Measurements from ENCODE around the gene ADK. TPM values are rescaled to one million over a fixed set of nuclear protein-coding genes. Genes with fewer than 3 reads are reported as not detected.
"Not testable (repeated sequence)": the region's sequence is repeated elsewhere in the genome, so short reads cannot be mapped to it uniquely, and the experiment has no call there.

The ADK gene
- total RNA-seq, 4 donors from 2014 or later: 42.3 to 46.3 (median 42.9) TPM

- TF ChIP-seq CTCF (IDR thresholded peaks at IDR 0.05) (no peak), POLR2A (IDR thresholded peaks at IDR 0.05) (no peak)
- no peak for DNase-seq (ENCODE audit: low spot score in 2 of 2)
- H3K4me3 ChIP-seq (ENCODE audit: low read depth, poor library complexity, severe bottlenecking): no peak overlapping the region
- intact Hi-C loops (cut with DNase I; ENCODE audit: low total_unique reads): no loop called here
These were observed 286.8 kb downstream of the ADK start for GRCh38 chr10:74437822-74438221.

- intact Hi-C loops (cut with DNase I; ENCODE audit: low total_unique reads): no loop called here
- no peak for TF ChIP-seq CTCF (IDR thresholded peaks at IDR 0.05)
- no peak for TF ChIP-seq POLR2A (IDR thresholded peaks at IDR 0.05)
- 44% methylated on average over 1 of the region's 1 CpG for WGBS, 2 donors
- no peak for DNase-seq (ENCODE audit: low spot score in 2 of 2)
- no peak overlapping the region for H3K4me3 ChIP-seq (ENCODE audit: low read depth, poor library complexity, severe bottlenecking)
These were observed 288.2 kb downstream of the ADK start for GRCh38 chr10:74439213-74439612.

- DNase-seq (ENCODE audit: low spot score in 2 of 2): no peak
- no peak for TF ChIP-seq POLR2A (IDR thresholded peaks at IDR 0.05)
- no peak for TF ChIP-seq CTCF (IDR thresholded peaks at IDR 0.05)
- no peak overlapping the region for H3K4me3 ChIP-seq (ENCODE audit: low read depth, poor library complexity, severe bottlenecking)
- intact Hi-C loops (cut with DNase I; ENCODE audit: low total_unique reads): no loop called here
These were observed 294.5 kb downstream of the ADK start for GRCh38 chr10:74445493-74445892.

GRCh38 chr10:74450602-74451001 is 299.6 kb downstream of the ADK start:
- no peak overlapping the region for H3K4me3 ChIP-seq (ENCODE audit: low read depth, poor library complexity, severe bottlenecking)
- no peak for DNase-seq (ENCODE audit: low spot score in 2 of 2)
- intact Hi-C loops (cut with DNase I; ENCODE audit: low total_unique reads): no loop called here
- TF ChIP-seq CTCF (IDR thresholded peaks at IDR 0.05): no peak
- no peak for TF ChIP-seq POLR2A (IDR thresholded peaks at IDR 0.05)

GRCh38 chr10:74451127-74451829 is 300.3 kb downstream of the ADK start:
- WGBS, 2 donors: 84 to 88% methylated on average over 1 of the region's 1 CpG
- no peak overlapping the region for H3K4me3 ChIP-seq (ENCODE audit: low read depth, poor library complexity, severe bottlenecking)
- intact Hi-C loops (cut with DNase I; ENCODE audit: low total_unique reads): no loop called here
- TF ChIP-seq POLR2A (IDR thresholded peaks at IDR 0.05): no peak
- TF ChIP-seq CTCF (IDR thresholded peaks at IDR 0.05): no peak
- DNase-seq (ENCODE audit: low spot score in 2 of 2): no peak

- WGBS, 2 donors: 98% methylated on average over 1 of the region's 1 CpG
- DNase-seq (ENCODE audit: low spot score in 2 of 2): no peak
- TF ChIP-seq CTCF (IDR thresholded peaks at IDR 0.05) (no peak), POLR2A (IDR thresholded peaks at IDR 0.05) (no peak)
- H3K4me3 ChIP-seq (ENCODE audit: low read depth, poor library complexity, severe bottlenecking): no peak overlapping the region
- intact Hi-C loops (cut with DNase I; ENCODE audit: low total_unique reads): no loop called here
These were observed 302.1 kb downstream of the ADK start for GRCh38 chr10:74453169-74453568.

GRCh38 chr10:74457478-74457877 is 306.5 kb downstream of the ADK start:
- WGBS, 2 donors: 100% methylated on average over 1 of the region's 1 CpG
- intact Hi-C loops (cut with DNase I; ENCODE audit: low total_unique reads); H3K4me3 ChIP-seq (ENCODE audit: low read depth, poor library complexity, severe bottlenecking): not testable (repeated sequence)

More at GRCh38 chr10:74457478-74457877, 306.5 kb downstream of the ADK start:
- DNase-seq (ENCODE audit: low spot score in 2 of 2): not testable (repeated sequence)

Measured in lower leg skin (tissue), 4 donors.